Ishikawa (cell line): ENCODE results near the gene GRIN1.

Experiments
- CEBPB ChIP-seq: IDR thresholded peaks from 2 replicates; pipeline ENCODE4 v1.6.1; 2012
- CREB1 ChIP-seq: IDR thresholded peaks from 2 replicates; pipeline ENCODE4 v1.6.1; 2012; ENCODE audit warnings: low read depth
- EGR1 ChIP-seq: IDR thresholded peaks from 2 replicates; pipeline ENCODE4 v1.6.1; 2012
- EP300 ChIP-seq: IDR thresholded peaks from 2 replicates; pipeline ENCODE4 v1.6.1; 2012; ENCODE audit warnings: borderline replicate concordance
- FOXM1 ChIP-seq: IDR thresholded peaks from 2 replicates; pipeline ENCODE4 v1.6.1; 2012; ENCODE audit warnings: low read depth, borderline replicate concordance
- NFIC ChIP-seq: IDR thresholded peaks from 2 replicates; pipeline ENCODE4 v1.6.1; 2012
- RAD21 ChIP-seq: IDR thresholded peaks from 2 replicates; pipeline ENCODE4 v1.6.1; 2012; ENCODE audit warnings: low read depth
- TAF1 ChIP-seq: IDR thresholded peaks from 2 replicates; pipeline ENCODE4 v1.6.1; 2012; ENCODE audit warnings: low read depth, mild to moderate bottlenecking
- TCF12 ChIP-seq: IDR thresholded peaks from 2 replicates; pipeline ENCODE4 v1.6.1; 2012; ENCODE audit warnings: low read depth
- TEAD4 ChIP-seq: IDR thresholded peaks from 2 replicates; pipeline ENCODE4 v1.6.1; 2012
- YY1 ChIP-seq: IDR thresholded peaks from 2 replicates; pipeline ENCODE4 v1.6.1; 2012; ENCODE audit warnings: low read depth
- ZBTB7A ChIP-seq: IDR thresholded peaks from 2 replicates; pipeline ENCODE4 v1.6.1; 2012; ENCODE audit warnings: low read depth
- TF ChIP-seq, protein P1 (sequence below): IDR thresholded peaks from 2 replicates; pipeline ENCODE4 v1.6.1; 2012; ENCODE audit warnings: low read depth, mild to moderate bottlenecking
- TF ChIP-seq, protein P2 (sequence below): IDR thresholded peaks from 2 replicates; pipeline ENCODE4 v1.6.1; 2012
- TF ChIP-seq, protein P3 (sequence below): IDR thresholded peaks from 2 replicates; pipeline ENCODE4 v1.6.1; 2012

The GRIN1 gene

DNA sequence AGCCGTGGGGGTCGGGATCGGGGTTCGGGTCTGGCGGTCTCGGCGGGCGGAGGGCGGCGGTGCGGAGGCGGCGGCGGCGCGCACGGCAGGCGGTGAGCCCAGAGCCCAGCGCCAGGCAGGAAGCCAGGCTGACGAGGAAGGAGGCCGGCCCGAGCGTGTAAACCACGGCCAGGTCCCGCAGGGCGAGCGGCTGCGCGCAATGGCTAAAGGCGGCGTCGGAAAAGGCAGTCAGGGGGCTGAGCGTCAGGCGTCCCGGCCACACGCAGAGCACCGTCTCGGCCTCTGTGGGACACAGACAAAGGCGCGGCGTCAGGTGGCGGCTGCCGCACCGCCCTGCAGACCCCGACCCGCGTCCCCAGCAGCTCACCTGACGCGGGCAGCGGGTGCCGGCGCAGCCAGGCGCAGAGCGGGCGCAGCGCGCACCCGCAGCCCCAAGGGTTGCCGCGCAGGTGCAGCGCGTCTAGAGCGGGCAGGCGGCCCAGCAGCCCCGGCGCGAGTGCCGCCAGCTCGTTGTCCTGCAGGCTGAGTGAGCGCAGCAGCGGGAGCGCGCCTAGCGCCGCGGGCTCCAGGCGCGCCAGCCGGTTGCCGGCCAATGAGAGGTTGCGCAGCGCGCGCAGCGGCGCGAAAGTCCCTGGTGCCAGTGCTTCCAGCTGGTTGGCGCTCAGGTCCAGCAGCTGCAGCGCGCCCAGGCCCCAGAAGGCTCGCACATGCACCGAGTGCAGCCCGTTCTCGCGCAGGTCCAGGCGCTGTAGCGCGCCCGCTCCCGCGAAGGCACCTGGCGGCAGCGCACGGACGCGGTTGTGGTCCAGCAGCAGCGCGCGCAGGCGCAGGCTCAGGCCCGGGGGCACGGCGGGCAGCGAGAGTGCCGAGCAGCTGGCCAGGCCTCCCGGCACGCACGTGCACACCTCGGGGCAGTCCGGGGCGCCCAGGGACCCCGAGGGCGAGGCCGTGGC lies 30.2 kb downstream of the GRIN1 start:
- TF ChIP-seq, protein P1, sequence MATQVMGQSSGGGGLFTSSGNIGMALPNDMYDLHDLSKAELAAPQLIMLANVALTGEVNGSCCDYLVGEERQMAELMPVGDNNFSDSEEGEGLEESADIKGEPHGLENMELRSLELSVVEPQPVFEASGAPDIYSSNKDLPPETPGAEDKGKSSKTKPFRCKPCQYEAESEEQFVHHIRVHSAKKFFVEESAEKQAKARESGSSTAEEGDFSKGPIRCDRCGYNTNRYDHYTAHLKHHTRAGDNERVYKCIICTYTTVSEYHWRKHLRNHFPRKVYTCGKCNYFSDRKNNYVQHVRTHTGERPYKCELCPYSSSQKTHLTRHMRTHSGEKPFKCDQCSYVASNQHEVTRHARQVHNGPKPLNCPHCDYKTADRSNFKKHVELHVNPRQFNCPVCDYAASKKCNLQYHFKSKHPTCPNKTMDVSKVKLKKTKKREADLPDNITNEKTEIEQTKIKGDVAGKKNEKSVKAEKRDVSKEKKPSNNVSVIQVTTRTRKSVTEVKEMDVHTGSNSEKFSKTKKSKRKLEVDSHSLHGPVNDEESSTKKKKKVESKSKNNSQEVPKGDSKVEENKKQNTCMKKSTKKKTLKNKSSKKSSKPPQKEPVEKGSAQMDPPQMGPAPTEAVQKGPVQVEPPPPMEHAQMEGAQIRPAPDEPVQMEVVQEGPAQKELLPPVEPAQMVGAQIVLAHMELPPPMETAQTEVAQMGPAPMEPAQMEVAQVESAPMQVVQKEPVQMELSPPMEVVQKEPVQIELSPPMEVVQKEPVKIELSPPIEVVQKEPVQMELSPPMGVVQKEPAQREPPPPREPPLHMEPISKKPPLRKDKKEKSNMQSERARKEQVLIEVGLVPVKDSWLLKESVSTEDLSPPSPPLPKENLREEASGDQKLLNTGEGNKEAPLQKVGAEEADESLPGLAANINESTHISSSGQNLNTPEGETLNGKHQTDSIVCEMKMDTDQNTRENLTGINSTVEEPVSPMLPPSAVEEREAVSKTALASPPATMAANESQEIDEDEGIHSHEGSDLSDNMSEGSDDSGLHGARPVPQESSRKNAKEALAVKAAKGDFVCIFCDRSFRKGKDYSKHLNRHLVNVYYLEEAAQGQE: no peak
- TF ChIP-seq TCF12: peak; percentile 32; the same call in 1 of the 2 replicates
- TF ChIP-seq CREB1: no peak
- TF ChIP-seq, protein P2, sequence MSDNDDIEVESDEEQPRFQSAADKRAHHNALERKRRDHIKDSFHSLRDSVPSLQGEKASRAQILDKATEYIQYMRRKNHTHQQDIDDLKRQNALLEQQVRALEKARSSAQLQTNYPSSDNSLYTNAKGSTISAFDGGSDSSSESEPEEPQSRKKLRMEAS: peak; percentile 93
- TF ChIP-seq NFIC: peak; percentile 31; the same call in 1 of the 2 replicates
- no peak for TF ChIP-seq YY1
- peak; percentile 16; the same call in 1 of the 2 replicates for TF ChIP-seq TAF1
- TF ChIP-seq FOXM1: no peak
- TF ChIP-seq, protein P3, sequence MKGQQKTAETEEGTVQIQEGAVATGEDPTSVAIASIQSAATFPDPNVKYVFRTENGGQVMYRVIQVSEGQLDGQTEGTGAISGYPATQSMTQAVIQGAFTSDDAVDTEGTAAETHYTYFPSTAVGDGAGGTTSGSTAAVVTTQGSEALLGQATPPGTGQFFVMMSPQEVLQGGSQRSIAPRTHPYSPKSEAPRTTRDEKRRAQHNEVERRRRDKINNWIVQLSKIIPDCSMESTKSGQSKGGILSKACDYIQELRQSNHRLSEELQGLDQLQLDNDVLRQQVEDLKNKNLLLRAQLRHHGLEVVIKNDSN: no peak
- no peak for TF ChIP-seq RAD21
- TF ChIP-seq CEBPB: no peak; the same call in 1 of the 2 replicates
- TF ChIP-seq EGR1: 0 out of 2 replicates have a peak, but pooled peaks have one; percentile 8
- TF ChIP-seq TEAD4: peak; percentile 16
- peak; percentile 47; the same call in 1 of the 2 replicates for TF ChIP-seq ZBTB7A
- TF ChIP-seq EP300: no peak

DNA sequence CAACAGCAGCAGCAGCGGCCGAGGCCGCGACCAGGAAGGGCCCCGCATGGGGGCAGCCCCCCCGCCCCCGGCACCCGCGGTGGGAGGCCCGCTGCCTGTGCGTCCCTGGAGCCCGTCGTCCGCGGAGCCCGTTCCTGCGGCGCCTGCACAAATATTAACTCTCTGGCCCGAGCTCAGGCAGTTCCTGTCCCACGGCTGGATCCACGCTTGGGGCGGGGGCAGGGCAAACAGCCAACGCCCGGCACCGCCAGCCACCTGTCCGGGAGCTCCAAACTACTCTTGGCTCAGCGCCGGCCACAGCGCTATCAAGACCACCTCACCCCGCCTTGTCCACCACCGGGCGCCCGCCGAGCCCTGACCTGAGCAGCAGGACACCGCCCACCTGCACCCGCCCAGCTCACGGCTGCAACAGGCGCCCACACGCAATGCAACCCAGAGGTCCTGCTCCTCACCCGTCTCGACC lies 31.0 kb downstream of the GRIN1 start, which contains the start of gene LRRC26:
LRRC26 (minus strand) TSS at position 156 of the 463 bp plus-strand sequence; CDS start at position 48, 108 bp downstream.
- no peak for TF ChIP-seq TCF12
- TF ChIP-seq, protein P2: no peak
- TF ChIP-seq, protein P1: no peak
- TF ChIP-seq TEAD4: no peak
- no peak for TF ChIP-seq CREB1
- TF ChIP-seq, protein P3: no peak
- TF ChIP-seq TAF1: no peak
- no peak for TF ChIP-seq NFIC
- no peak for TF ChIP-seq YY1
- no peak for TF ChIP-seq FOXM1
- TF ChIP-seq EGR1: no peak
- no peak for TF ChIP-seq ZBTB7A
- TF ChIP-seq EP300: no peak
- no peak for TF ChIP-seq CEBPB

DNA sequence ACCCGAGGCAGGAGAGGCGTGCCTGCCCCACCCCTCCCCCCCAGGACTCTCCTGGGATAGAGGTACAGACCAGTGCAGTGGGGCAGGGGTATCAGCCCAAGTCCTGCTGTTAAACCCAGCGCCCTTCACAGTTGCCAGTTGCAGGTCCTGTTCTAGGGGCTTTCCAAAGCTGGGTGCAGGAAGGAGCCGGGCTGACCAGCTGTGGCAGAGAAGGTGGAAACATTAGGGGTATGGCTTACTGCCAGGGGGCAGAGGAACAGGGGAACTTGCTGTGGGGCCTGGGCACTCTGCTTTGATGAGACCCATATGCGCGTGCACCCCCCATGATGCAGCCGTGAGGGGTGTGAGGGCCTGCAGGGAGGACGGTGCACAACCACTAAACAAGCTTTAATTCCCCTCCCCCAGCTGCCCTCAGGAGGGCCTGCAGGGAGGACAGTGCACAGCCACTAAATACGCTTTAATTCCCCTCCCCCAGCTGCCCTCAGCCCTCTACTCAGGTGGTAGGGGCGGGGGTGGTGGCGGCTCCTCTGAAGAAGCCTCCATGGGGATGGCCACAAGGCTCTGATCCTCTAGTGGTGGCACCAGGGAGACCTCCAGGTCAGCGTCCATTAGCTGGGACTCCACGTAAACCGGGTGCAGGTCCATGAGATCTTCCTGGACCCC lies 31.7 kb downstream of the GRIN1 start:
- no peak for TF ChIP-seq TEAD4
- TF ChIP-seq TCF12: no peak
- TF ChIP-seq EGR1: no peak
- TF ChIP-seq RAD21: no peak
- no peak for TF ChIP-seq TAF1
- no peak for TF ChIP-seq FOXM1
- TF ChIP-seq, protein P3: no peak
- TF ChIP-seq CREB1: no peak
- no peak for TF ChIP-seq ZBTB7A
- TF ChIP-seq, protein P2: no peak
